ENCODE measurements around the gene CGREF1.
A peak's percentile ranks its signal among the peaks of the same experiment; 100 is the strongest.

Gene CGREF1

GRCh38 chr2:27071990-27072830, 46.7 kb downstream of the CGREF1 start:
- DNase-seq: no peak

- peak; percentile 86 for DNase-seq
Observed at GRCh38 chr2:27071277-27071989, 47.5 kb downstream of the CGREF1 start, which contains the start of gene OST4. Gene OST4, minus strand, starts transcription at chr2:27071654.

- no peak for DNase-seq
Observed at GRCh38 chr2:27070653-27071276, 48.2 kb downstream of the CGREF1 start.

GRCh38 chr2:27069961-27070618, 48.8 kb downstream of the CGREF1 start:
- no peak for DNase-seq

GRCh38 chr2:27069436-27069835, 49.5 kb downstream of the CGREF1 start:
- DNase-seq: no peak

GRCh38 chr2:27067385-27067784, 51.5 kb downstream of the CGREF1 start:
- DNase-seq: no peak

GRCh38 chr2:27065128-27065527, 53.8 kb downstream of the CGREF1 start:
- DNase-seq: no peak

GRCh38 chr2:27060323-27060722, 58.6 kb downstream of the CGREF1 start:
- DNase-seq: no peak

- no peak for DNase-seq
Observed at GRCh38 chr2:27059141-27059820, 59.6 kb downstream of the CGREF1 start.

GRCh38 chr2:27058210-27058609, 60.7 kb downstream of the CGREF1 start:
- DNase-seq: no peak

GRCh38 chr2:27057184-27057583, 61.7 kb downstream of the CGREF1 start:
- DNase-seq: no peak

GRCh38 chr2:27054721-27055120, 64.2 kb downstream of the CGREF1 start:
- DNase-seq: no peak

GRCh38 chr2:27053776-27054175, 65.2 kb downstream of the CGREF1 start:
- DNase-seq: no peak

GRCh38 chr2:27053321-27053720, 65.6 kb downstream of the CGREF1 start:
- DNase-seq: no peak

GRCh38 chr2:27051902-27052645, 66.9 kb downstream of the CGREF1 start:
- DNase-seq: peak; percentile 40

GRCh38 chr2:27050996-27051901, 67.7 kb downstream of the CGREF1 start, which contains the start of gene AGBL5:
Gene AGBL5, plus strand, starts transcription at chr2:27051668. Its CDS starts 1,291 bp downstream, at chr2:27052959.
- peak; percentile 97 for DNase-seq
